ENCODE measurements around the gene POU3F4. TPM values are rescaled to one million over a fixed set of nuclear protein-coding genes. Genes with fewer than 3 reads are reported as not detected.

Gene POU3F4
- total RNA-seq, 2 experiments from 2014 or later, result not detected

DNA sequence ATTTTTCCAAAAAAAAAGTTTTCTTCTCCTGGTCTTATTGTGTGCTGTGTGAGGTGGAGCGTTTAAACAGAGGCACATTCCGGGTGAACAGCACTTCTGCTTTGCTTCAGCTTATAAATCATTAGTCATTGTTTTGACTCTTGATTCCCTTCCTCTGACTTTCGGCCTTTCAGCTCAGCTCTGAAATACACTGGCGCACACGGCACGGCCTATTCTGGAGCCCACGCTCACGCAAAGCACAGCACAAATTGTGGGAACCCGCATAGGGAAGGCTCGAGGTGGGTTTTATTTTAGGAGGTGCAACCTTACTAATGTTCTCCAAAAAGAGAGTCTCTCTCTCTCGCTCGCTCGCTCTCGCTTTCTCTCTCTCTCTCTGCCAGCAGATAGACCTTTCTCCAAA is 4.0 kb downstream of the POU3F4 start:
- no peak overlapping the region for H3K4me3 Mint-ChIP-seq
- H3K4me1 Mint-ChIP-seq (ENCODE audit: low read depth), result no peaks in the 10 kb centered on the region
- no peaks in the 10 kb centered on the region for H3K9me3 Mint-ChIP-seq
- H3K36me3 Mint-ChIP-seq (ENCODE audit: low read depth), result no peaks in the 10 kb centered on the region
- TF ChIP-seq, protein P1, sequence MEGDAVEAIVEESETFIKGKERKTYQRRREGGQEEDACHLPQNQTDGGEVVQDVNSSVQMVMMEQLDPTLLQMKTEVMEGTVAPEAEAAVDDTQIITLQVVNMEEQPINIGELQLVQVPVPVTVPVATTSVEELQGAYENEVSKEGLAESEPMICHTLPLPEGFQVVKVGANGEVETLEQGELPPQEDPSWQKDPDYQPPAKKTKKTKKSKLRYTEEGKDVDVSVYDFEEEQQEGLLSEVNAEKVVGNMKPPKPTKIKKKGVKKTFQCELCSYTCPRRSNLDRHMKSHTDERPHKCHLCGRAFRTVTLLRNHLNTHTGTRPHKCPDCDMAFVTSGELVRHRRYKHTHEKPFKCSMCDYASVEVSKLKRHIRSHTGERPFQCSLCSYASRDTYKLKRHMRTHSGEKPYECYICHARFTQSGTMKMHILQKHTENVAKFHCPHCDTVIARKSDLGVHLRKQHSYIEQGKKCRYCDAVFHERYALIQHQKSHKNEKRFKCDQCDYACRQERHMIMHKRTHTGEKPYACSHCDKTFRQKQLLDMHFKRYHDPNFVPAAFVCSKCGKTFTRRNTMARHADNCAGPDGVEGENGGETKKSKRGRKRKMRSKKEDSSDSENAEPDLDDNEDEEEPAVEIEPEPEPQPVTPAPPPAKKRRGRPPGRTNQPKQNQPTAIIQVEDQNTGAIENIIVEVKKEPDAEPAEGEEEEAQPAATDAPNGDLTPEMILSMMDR (IDR thresholded peaks at IDR 0.05), result no peak
- intact Hi-C loops (cut with micrococcal nuclease), result no loop called here
- H3K27ac Mint-ChIP-seq, result no peak overlapping the region
- ATAC-seq (no peak), DNase-seq (no peak)
- H3K27me3 Mint-ChIP-seq, result peaks cover 36% of the 10 kb centered on the region
- ChIA-PET POLR2A (no interaction called here), CTCF (no interaction called here)

DNA sequence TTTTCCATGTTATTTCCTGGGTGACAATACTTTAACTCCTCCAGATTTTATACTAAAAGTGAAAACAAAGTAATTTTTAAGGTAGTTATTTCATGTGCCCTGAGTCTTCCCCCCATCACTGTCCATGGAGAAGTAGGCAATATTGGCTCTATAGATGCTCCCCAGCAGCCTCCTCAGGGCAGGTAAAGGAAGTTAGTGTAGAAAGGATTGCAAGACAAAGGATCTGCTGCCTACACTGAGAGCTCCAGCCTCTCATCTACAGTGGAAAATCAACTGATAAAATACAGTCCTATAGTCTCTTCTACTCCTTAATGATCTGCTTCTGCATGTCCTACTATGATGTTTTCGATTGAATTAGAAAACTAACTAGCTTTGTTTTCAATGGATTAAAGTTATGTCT is 8.5 kb downstream of the POU3F4 start:
- no peaks in the 10 kb centered on the region for H3K9me3 Mint-ChIP-seq
- peaks cover 7% of the 10 kb centered on the region for H3K27me3 Mint-ChIP-seq
- intact Hi-C loops (cut with micrococcal nuclease), result no loop called here
- no peaks in the 10 kb centered on the region for H3K4me1 Mint-ChIP-seq (ENCODE audit: low read depth)
- POLR2A ChIA-PET, result no interaction called here
- TF ChIP-seq, protein P1 (IDR thresholded peaks at IDR 0.05), result no peak
- DNase-seq (no peak), ATAC-seq (no peak)
- no peak overlapping the region for H3K4me3 Mint-ChIP-seq
- CTCF ChIA-PET, result no interaction called here
- no peaks in the 10 kb centered on the region for H3K36me3 Mint-ChIP-seq (ENCODE audit: low read depth)
- no peak overlapping the region for H3K27ac Mint-ChIP-seq

DNA sequence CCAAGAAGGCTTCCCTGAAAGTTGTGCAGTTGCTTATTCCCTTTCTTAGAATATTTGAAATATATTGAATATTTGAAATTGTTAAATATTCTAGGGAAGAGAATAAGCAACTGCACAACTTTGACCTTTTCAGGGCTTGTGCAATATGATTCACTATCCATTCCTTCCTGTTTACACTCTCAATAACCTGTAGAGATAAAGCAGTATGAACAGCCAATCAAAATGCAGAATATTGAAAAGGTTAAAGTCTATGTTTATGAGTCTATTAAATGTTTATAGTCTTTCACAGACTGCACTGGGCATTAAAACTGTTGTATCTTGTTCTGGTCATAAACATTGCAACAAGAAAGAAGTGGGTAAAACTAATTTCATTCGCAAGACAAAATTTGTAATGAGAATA is 13.8 kb downstream of the POU3F4 start:
- Mint-ChIP-seq H3K4me1 (ENCODE audit: low read depth) (no peaks in the 10 kb centered on the region), H3K4me3 (no peak overlapping the region), H3K27ac (no peak overlapping the region), H3K27me3 (no peaks in the 10 kb centered on the region), H3K9me3 (no peaks in the 10 kb centered on the region), H3K36me3 (ENCODE audit: low read depth) (no peaks in the 10 kb centered on the region)
- DNase-seq (no peak), ATAC-seq (no peak)
- TF ChIP-seq, protein P1 (IDR thresholded peaks at IDR 0.05), result no peak
- ChIA-PET POLR2A (no interaction called here), CTCF (no interaction called here)
- intact Hi-C loops (cut with micrococcal nuclease), result no loop called here

DNA sequence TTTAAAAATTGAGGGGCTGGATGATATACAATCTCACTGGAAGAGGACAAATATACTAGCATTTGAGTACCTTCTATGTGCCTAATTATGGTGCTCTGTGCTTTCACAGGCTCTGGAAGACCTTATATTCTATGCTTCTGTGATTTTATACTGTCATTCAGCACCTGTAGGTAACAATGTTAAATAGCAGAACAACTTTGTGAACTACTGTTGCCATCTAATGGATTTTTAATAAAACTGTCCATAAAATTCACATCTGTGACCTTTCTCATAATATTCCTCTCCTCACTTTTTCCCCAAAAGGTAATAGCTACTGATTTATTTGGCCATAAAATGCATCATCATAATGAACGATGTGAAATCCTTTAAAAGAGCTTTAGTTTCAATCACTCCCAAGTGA is 21.9 kb downstream of the POU3F4 start:
- H3K9me3 Mint-ChIP-seq, result no peaks in the 10 kb centered on the region
- H3K36me3 Mint-ChIP-seq (ENCODE audit: low read depth), result no peaks in the 10 kb centered on the region
- H3K27ac Mint-ChIP-seq, result no peak overlapping the region
- DNase-seq, result no peak
- no peak overlapping the region for H3K4me3 Mint-ChIP-seq
- H3K27me3 Mint-ChIP-seq, result no peaks in the 10 kb centered on the region
- ATAC-seq, result no peak
- intact Hi-C loops (cut with micrococcal nuclease), result no loop called here
- ChIA-PET CTCF (no interaction called here), POLR2A (no interaction called here)
- TF ChIP-seq, protein P1 (IDR thresholded peaks at IDR 0.05), result no peak
- no peaks in the 10 kb centered on the region for H3K4me1 Mint-ChIP-seq (ENCODE audit: low read depth)

DNA sequence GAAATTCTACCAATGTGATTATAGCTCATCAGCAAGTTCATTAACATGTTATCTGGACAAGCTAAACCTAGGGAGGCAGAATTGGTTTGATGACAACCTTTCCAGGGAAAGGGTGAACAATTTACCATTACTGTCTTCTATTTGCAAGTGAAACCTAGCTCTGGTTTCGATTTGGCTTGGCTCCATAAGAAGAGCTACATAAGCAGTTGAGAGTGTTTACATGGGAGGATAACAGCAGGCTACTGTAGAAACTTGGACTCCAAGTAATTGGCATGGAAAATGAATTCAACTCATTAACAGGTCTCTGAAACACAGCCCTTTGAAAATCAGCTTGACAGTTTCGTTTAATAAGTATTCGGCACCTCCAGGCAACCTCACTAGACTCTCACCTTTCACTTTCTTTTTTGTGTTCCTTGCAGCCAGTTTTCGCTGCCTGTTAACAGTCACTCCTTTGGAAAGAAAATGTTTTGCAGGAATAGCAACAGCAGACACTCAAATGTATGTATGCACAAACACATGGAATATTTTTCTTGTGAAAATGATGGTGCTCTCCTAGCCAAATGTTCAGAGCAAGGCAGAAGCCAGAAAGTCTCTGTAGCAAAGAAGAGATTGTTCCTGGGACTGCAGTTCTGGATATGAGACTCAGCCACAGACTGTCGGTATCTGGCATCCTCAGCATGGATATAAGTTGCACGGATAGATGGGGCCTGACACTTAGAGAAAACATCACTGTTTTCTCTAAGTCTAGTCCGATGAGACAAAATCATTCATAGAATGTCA is 27.5 kb downstream of the POU3F4 start:
- no peak for DNase-seq
- no peaks in the 10 kb centered on the region for H3K27me3 Mint-ChIP-seq
- intact Hi-C loops (cut with micrococcal nuclease), result no loop called here
- TF ChIP-seq, protein P1 (IDR thresholded peaks at IDR 0.05), result no peak
- H3K4me3 Mint-ChIP-seq, result peak overlapping the region; percentile 26
- H3K9me3 Mint-ChIP-seq, result no peaks in the 10 kb centered on the region
- POLR2A ChIA-PET, result no interaction called here
- H3K4me1 Mint-ChIP-seq (ENCODE audit: low read depth), result no peaks in the 10 kb centered on the region
- CTCF ChIA-PET, result no interaction called here
- no peak for ATAC-seq
- no peaks in the 10 kb centered on the region for H3K36me3 Mint-ChIP-seq (ENCODE audit: low read depth)
- no peak overlapping the region for H3K27ac Mint-ChIP-seq

All from activated CD8-positive, alpha-beta T cell treated with anti-CD3 and anti-CD28 coated beads for 36 hours (primary cell).